Stimulated activated CD4-positive, alpha-beta T cell treated with anti-CD3 and anti-CD28 coated beads, Interleukin-1b, Interleukin-23, amount 100 ng/mL, for 24 hours (primary cell): ENCODE data around the gene IQSEC1.

Experiments used
- DNase-seq, 4 experiments: peaks; one replicate each; pipeline ENCODE4 v3.0.0-alpha.2; 2020; ENCODE audit warnings: low read depth in 4 of 4, low spot score in 1 of 4

The IQSEC1 gene

GRCh38 chr3:13050446-13050845 is 22.8 kb downstream of the IQSEC1 start:
- DNase-seq, result no peak

- no peak for DNase-seq
Observed at GRCh38 chr3:13049400-13049799, 23.8 kb downstream of the IQSEC1 start.

GRCh38 chr3:13047296-13048165 is 25.7 kb downstream of the IQSEC1 start:
- no peak for DNase-seq

GRCh38 chr3:13046569-13047274 is 26.5 kb downstream of the IQSEC1 start:
- no peak for DNase-seq

- no peak for DNase-seq
Observed at GRCh38 chr3:13045904-13046568, 27.2 kb downstream of the IQSEC1 start.

GRCh38 chr3:13045241-13045903 is 27.9 kb downstream of the IQSEC1 start:
- DNase-seq, result no peak

GRCh38 chr3:13044496-13045240 is 28.6 kb downstream of the IQSEC1 start:
- no peak for DNase-seq

GRCh38 chr3:13043656-13044055 is 29.6 kb downstream of the IQSEC1 start:
- DNase-seq, result no peak

GRCh38 chr3:13042715-13043271 is 30.4 kb downstream of the IQSEC1 start:
- DNase-seq, result no peak

- DNase-seq, result no peak
Observed at GRCh38 chr3:13042127-13042701, 31.0 kb downstream of the IQSEC1 start.

GRCh38 chr3:13041113-13041776 is 32.0 kb downstream of the IQSEC1 start:
- no peak for DNase-seq

GRCh38 chr3:13040361-13041074 is 32.7 kb downstream of the IQSEC1 start:
- DNase-seq, result peak in 2 of 4 experiments; percentile 12 to 25

GRCh38 chr3:13039213-13039896 is 33.9 kb downstream of the IQSEC1 start:
- DNase-seq, result no peak

- DNase-seq, result no peak
Observed at GRCh38 chr3:13037458-13038117, 35.6 kb downstream of the IQSEC1 start.

- no peak for DNase-seq
Observed at GRCh38 chr3:13034861-13035260, 38.4 kb downstream of the IQSEC1 start.

GRCh38 chr3:13034109-13034800 is 39.0 kb downstream of the IQSEC1 start:
- DNase-seq, result no peak

GRCh38 chr3:13032206-13032605 is 41.0 kb downstream of the IQSEC1 start:
- DNase-seq, result no peak
